Spinal cord (tissue), 10 donors: Measurements from ENCODE around the gene SNRNP200. TPM values are rescaled to one million over a fixed set of nuclear protein-coding genes. Genes with fewer than 3 reads are reported as not detected.

Source experiments
- DNase-seq, 6 donors: peaks; one replicate each; pipeline versions ENCODE4 v3.0.0 to v3.0.0-alpha.2; 2013 to 2015; ENCODE audit warnings: low spot score in 6 of 6, low read depth in 4 of 6
- H3K27ac ChIP-seq: one replicate; pipeline ENCODE4 v1.5.1; 2013; ENCODE audit warnings: low read depth, low read length, control low read depth
- H3K27me3 ChIP-seq: one replicate; pipeline ENCODE4 v1.6.1; 2013; ENCODE audit warnings: low read length; ENCODE audit not compliant: control insufficient read depth, insufficient read depth
- H3K36me3 ChIP-seq: one replicate; pipeline ENCODE4 v1.6.1; 2013; ENCODE audit warnings: low read length; ENCODE audit not compliant: control insufficient read depth, insufficient read depth
- H3K4me1 ChIP-seq: one replicate; pipeline ENCODE4 v1.6.1; 2013; ENCODE audit warnings: low read length; ENCODE audit not compliant: control insufficient read depth, insufficient read depth
- H3K4me3 ChIP-seq: one replicate; pipeline ENCODE4 v1.5.1; 2013; ENCODE audit warnings: low read depth, low read length, control low read depth
- H3K9me3 ChIP-seq: one replicate; pipeline ENCODE4 v1.6.1; 2013; ENCODE audit warnings: low read length; ENCODE audit not compliant: control insufficient read depth, insufficient read depth
- WGBS: methylation state at CpG from one replicate; pipeline ENCODE4 v1.1.5; 2013; ENCODE audit warnings: missing lambda C conversion rate; ENCODE audit not compliant: insufficient coverage; 5-methylcytosine and 5-hydroxymethylcytosine counted together
- polyA plus RNA-seq, 2 donors: library from polyadenylated mRNA; unstranded; fragments of 120-200 nt; gene quantifications; one replicate each; pipeline ENCODE4 v1.2.1, GENCODE V29; 2013; ENCODE audit not compliant: insufficient read length in 2 of 2
- total RNA-seq, 2 donors: library from RNA; depleted of rRNA in 1 of 2; stranded (reverse); fragments of 120-200 nt in 1 of 2; fragments of >200 nt in 1 of 2; gene quantifications; one replicate each; pipeline versions ENCODE4 v1.2.3 to v1.2.4, GENCODE V29; 2013 to 2014
- donor health status: healthy.

SNRNP200 gene
- total and polyA plus RNA-seq, 4 donors = 63.5 to 166 (median 113) TPM

DNA sequence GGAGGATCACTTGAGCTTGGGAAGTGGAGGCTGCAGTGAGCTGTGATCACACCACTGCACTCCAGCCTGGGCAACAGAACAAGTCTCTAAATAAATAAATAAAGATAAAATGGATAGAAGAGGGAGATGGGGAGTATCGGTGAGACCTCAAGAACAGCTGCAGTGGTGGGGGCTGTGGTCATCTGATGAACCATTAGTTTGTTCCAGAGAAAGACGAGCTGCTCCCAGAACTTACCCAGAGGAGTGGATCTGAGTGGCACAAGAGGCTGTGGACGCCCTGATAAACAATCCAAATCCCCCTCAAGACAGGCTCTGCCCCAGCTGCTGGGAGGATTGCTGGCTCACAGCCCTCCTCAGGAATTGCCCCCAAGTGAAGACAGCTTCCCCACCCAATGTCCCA is 66.3 kb downstream of the SNRNP200 start:
- peaks cover 7% of the 10 kb centered on the region for H3K36me3 ChIP-seq
- H3K4me3 ChIP-seq = no peak overlapping the region
- H3K4me1 ChIP-seq = no peaks in the 10 kb centered on the region
- no peaks in the 10 kb centered on the region for H3K9me3 ChIP-seq
- no peaks in the 10 kb centered on the region for H3K27me3 ChIP-seq
- WGBS = 82% methylated on average over 2 of the region's 3 CpGs
- no peak overlapping the region for H3K27ac ChIP-seq
- DNase-seq = no peak

- Histone ChIP-seq H3K4me1 (no peaks in the 10 kb centered on the region), H3K27ac (no peak overlapping the region), H3K9me3 (no peaks in the 10 kb centered on the region), H3K4me3 (no peak overlapping the region), H3K36me3 (peaks cover 7% of the 10 kb centered on the region), H3K27me3 (no peaks in the 10 kb centered on the region)
- no CpG with 5 or more reads among the region's 3 CpGs for WGBS
- DNase-seq = no peak
Measured at GRCh38 chr2:96238266-96238665, 67.1 kb downstream of the SNRNP200 start.

GRCh38 chr2:96236882-96237281 is 68.5 kb downstream of the SNRNP200 start:
- WGBS = no CpG with 5 or more reads among the region's 1 CpG
- no peak for DNase-seq
- Histone ChIP-seq H3K4me3 (no peak overlapping the region), H3K27me3 (no peaks in the 10 kb centered on the region), H3K9me3 (no peaks in the 10 kb centered on the region), H3K27ac (no peak overlapping the region), H3K36me3 (peaks cover 7% of the 10 kb centered on the region), H3K4me1 (no peaks in the 10 kb centered on the region)

GRCh38 chr2:96233880-96234316 is 71.4 kb downstream of the SNRNP200 start:
- Histone ChIP-seq H3K9me3 (no peaks in the 10 kb centered on the region), H3K27ac (no peak overlapping the region), H3K4me3 (no peak overlapping the region), H3K4me1 (no peaks in the 10 kb centered on the region), H3K36me3 (no peaks in the 10 kb centered on the region), H3K27me3 (no peaks in the 10 kb centered on the region)
- 72% methylated on average over 3 of the region's 4 CpGs for WGBS
- no peak for DNase-seq

DNA sequence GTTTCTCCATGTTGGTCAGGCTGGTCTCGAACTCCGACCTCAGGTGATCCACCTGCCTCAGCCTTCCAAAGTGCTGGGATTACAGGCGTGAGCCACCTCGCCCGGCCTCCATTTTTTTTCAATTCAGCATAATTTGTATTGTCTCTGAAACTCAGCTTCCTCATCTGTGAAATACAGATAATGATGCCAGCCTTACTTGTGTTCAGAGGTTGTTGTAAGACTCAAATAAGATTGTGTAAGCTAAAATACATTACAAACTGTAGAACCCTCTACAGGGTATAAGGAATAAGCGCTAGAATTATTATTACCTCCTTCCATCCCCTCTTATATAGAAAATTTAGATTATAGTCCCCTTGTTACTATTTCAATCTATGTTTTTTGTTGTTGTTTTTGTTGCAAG is 71.9 kb downstream of the SNRNP200 start:
- no peak for DNase-seq
- no peaks in the 10 kb centered on the region for H3K4me1 ChIP-seq
- WGBS = 93% methylated on average over 3 of the region's 6 CpGs
- no peaks in the 10 kb centered on the region for H3K27me3 ChIP-seq
- no peak overlapping the region for H3K4me3 ChIP-seq
- H3K27ac ChIP-seq = no peak overlapping the region
- no peaks in the 10 kb centered on the region for H3K36me3 ChIP-seq
- no peaks in the 10 kb centered on the region for H3K9me3 ChIP-seq

DNA sequence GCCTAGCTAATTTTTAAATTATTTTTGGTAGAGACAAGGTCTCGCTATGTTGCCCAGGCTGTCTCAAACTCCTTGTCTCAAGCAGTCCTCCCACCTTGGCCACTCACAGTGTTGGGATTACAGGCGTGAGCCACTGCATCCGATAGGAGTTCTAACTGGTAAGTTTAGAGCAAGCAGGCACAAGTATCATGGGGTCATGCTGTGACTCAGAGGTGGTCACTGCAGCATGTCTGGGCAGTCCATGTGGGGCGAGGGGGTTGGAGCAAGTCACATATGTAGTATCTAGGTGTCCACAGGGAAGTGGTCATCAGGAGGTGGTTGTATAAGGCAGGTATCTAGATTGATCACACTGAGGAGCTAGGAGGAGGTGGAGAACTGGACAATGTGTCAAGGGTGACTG is 74.0 kb downstream of the SNRNP200 start:
- no peak overlapping the region for H3K27ac ChIP-seq
- no peaks in the 10 kb centered on the region for H3K27me3 ChIP-seq
- H3K4me3 ChIP-seq = no peak overlapping the region
- DNase-seq = no peak
- no peaks in the 10 kb centered on the region for H3K4me1 ChIP-seq
- WGBS = 93% methylated on average over 4 of the region's 4 CpGs
- no peaks in the 10 kb centered on the region for H3K9me3 ChIP-seq
- no peaks in the 10 kb centered on the region for H3K36me3 ChIP-seq

GRCh38 chr2:96225016-96225533 is 80.3 kb downstream of the SNRNP200 start:
- no peak for DNase-seq
- no peaks in the 10 kb centered on the region for H3K4me1 ChIP-seq
- peak overlapping the region; percentile 36 for H3K27ac ChIP-seq
- no peaks in the 10 kb centered on the region for H3K36me3 ChIP-seq
- 90% methylated on average over 2 of the region's 3 CpGs for WGBS
- H3K4me3 ChIP-seq = no peak overlapping the region
- no peaks in the 10 kb centered on the region for H3K27me3 ChIP-seq
- H3K9me3 ChIP-seq = no peaks in the 10 kb centered on the region

Other genes with a start within 250 kb of the SNRNP200 start
- under 1 TPM; 0.79 to 0.88 TPM for gene ADRA2B, start 189.0 kb downstream of the SNRNP200 start, total RNA-seq
- gene ADRA2B, start 189.0 kb downstream of the SNRNP200 start, polyA plus RNA-seq = under 1 TPM; 0.25 to 0.44 TPM
- under 1 TPM in 1 of 2 donors, not detected in 1; 0.28 TPM for gene ASTL, start 167.0 kb downstream of the SNRNP200 start, total RNA-seq
- gene ASTL, start 167.0 kb downstream of the SNRNP200 start, polyA plus RNA-seq = under 1 TPM; 0.27 to 0.33 TPM
- 1 to 10 TPM; 5.2 to 7.3 TPM for gene DUSP2, start 160.1 kb downstream of the SNRNP200 start, total RNA-seq
- 10 to 100 TPM in 1 of 2 donors, 1 to 10 TPM in 1; 8.5 to 10.7 TPM for gene DUSP2, start 160.1 kb downstream of the SNRNP200 start, polyA plus RNA-seq
- 100 to 1,000 TPM; 141 to 162 TPM for gene STARD7, start 96.7 kb downstream of the SNRNP200 start, total RNA-seq
- gene STARD7, start 96.7 kb downstream of the SNRNP200 start, polyA plus RNA-seq = 100 to 1,000 TPM; 133 to 152 TPM
- gene TMEM127, start 39.5 kb downstream of the SNRNP200 start, total RNA-seq = 10 to 100 TPM; 21.2 to 25.0 TPM
- gene TMEM127, start 39.5 kb downstream of the SNRNP200 start, polyA plus RNA-seq = 10 to 100 TPM; 62.0 to 64.3 TPM
- gene CIAO1, start 39.3 kb downstream of the SNRNP200 start, total RNA-seq = 10 to 100 TPM; 74.2 to 79.4 TPM
- 10 to 100 TPM; 74.5 to 77.3 TPM for gene CIAO1, start 39.3 kb downstream of the SNRNP200 start, polyA plus RNA-seq
- gene ITPRIPL1, start 19.8 kb upstream of the SNRNP200 start, total RNA-seq = 1 to 10 TPM; 2.3 to 7.5 TPM
- gene ITPRIPL1, start 19.8 kb upstream of the SNRNP200 start, polyA plus RNA-seq = 1 to 10 TPM; 1.4 to 2.2 TPM
- gene NCAPH, start 30.2 kb upstream of the SNRNP200 start, total RNA-seq = 1 to 10 TPM; 7.2 to 9.0 TPM
- gene NCAPH, start 30.2 kb upstream of the SNRNP200 start, polyA plus RNA-seq = 10 to 100 TPM; 10.5 to 12.5 TPM
- under 1 TPM; 0.28 to 0.30 TPM for gene NEURL3, start 199.8 kb upstream of the SNRNP200 start, total RNA-seq
- under 1 TPM; 0.57 to 0.74 TPM for gene NEURL3, start 199.8 kb upstream of the SNRNP200 start, polyA plus RNA-seq
- 1 to 10 TPM; 5.2 to 7.9 TPM for gene ARID5A, start 231.2 kb upstream of the SNRNP200 start, total RNA-seq
- 10 to 100 TPM; 11.2 to 12.2 TPM for gene ARID5A, start 231.2 kb upstream of the SNRNP200 start, polyA plus RNA-seq